Measurements from ENCODE around the gene ADGRG4.
"Not testable (repeated sequence)": the region's sequence is repeated elsewhere in the genome, so short reads cannot be mapped to it uniquely, and the experiment has no call there.

Gene ADGRG4, protein sequence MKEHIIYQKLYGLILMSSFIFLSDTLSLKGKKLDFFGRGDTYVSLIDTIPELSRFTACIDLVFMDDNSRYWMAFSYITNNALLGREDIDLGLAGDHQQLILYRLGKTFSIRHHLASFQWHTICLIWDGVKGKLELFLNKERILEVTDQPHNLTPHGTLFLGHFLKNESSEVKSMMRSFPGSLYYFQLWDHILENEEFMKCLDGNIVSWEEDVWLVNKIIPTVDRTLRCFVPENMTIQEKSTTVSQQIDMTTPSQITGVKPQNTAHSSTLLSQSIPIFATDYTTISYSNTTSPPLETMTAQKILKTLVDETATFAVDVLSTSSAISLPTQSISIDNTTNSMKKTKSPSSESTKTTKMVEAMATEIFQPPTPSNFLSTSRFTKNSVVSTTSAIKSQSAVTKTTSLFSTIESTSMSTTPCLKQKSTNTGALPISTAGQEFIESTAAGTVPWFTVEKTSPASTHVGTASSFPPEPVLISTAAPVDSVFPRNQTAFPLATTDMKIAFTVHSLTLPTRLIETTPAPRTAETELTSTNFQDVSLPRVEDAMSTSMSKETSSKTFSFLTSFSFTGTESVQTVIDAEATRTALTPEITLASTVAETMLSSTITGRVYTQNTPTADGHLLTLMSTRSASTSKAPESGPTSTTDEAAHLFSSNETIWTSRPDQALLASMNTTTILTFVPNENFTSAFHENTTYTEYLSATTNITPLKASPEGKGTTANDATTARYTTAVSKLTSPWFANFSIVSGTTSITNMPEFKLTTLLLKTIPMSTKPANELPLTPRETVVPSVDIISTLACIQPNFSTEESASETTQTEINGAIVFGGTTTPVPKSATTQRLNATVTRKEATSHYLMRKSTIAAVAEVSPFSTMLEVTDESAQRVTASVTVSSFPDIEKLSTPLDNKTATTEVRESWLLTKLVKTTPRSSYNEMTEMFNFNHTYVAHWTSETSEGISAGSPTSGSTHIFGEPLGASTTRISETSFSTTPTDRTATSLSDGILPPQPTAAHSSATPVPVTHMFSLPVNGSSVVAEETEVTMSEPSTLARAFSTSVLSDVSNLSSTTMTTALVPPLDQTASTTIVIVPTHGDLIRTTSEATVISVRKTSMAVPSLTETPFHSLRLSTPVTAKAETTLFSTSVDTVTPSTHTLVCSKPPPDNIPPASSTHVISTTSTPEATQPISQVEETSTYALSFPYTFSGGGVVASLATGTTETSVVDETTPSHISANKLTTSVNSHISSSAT (N-terminal part only)

GRCh38 chrX:136300721-136301120, at the start of gene ADGRG4:
Gene ADGRG4 (plus strand): TSS chrX:136300963. CDS start chrX:136308778, 7,815 bp downstream.
- H3K36me3 Mint-ChIP-seq (ENCODE audit: low read depth); H3K9me3 Mint-ChIP-seq; H3K4me1 Mint-ChIP-seq (ENCODE audit: low read depth); H3K27ac Mint-ChIP-seq; H3K4me3 Mint-ChIP-seq; H3K27me3 Mint-ChIP-seq; intact Hi-C loops (cut with micrococcal nuclease): not testable (repeated sequence)

DNA sequence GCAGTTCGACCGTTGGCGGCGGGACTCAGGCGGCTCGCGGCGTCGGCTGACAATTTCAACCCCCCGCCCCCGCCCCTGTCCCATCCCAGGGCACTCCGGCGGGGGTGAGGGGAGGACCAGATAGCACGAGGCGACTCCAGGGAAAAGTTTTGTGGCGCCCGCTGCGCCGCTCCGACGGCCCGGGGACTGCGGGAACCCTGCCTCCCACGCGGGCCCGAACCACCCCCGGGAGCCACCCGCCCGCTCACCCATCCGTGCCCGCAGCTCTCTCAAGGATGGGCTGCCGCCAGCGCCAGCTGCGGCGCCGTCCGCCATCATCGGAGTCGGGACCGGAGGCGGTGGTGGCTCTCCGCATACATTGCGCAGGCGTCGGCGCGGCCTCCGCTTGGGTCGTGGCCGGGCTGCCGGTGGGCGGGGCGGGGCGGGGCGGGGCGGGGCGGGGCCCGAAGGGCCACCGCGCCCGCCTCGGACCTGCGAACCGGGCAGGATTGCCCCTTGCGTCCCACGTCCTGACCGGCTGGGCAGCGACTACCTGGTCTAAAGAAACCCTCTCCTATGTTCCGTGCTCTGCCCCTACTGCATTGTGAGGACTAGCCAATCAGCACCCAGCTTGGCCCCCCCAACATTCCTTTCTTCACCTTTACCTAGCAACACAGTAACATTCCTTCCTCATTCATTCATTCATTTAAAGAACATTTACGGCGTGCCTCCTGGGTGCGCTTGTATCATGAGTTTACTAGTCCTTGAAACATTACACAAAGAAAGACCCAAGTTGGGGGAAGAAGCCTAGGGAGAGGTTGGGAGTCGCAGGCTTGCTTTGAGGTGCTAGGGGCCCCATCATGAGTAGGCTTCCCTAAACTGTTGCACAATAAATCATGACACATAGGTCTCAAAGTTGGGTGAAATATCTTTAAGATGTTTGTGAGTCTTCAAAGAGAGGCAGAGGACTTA, 49.4 kb upstream of the ADGRG4 start, which contains the start of gene MAP7D3:
TSS of gene MAP7D3 (minus strand) at position 360 of the 951 bp plus-strand sequence. CDS start at position 318, 42 bp downstream.
- Mint-ChIP-seq H3K9me3 (no peaks in the 10 kb centered on the region), H3K27me3 (no peaks in the 10 kb centered on the region), H3K4me1 (ENCODE audit: low read depth) (no peaks in the 10 kb centered on the region), H3K4me3 (peak within 1 kb of the TSS; percentile 75), H3K36me3 (ENCODE audit: low read depth) (no peaks in the 10 kb centered on the region), H3K27ac (no peak within 1 kb of the TSS)
- intact Hi-C loops (cut with micrococcal nuclease) = no loop called here

DNA sequence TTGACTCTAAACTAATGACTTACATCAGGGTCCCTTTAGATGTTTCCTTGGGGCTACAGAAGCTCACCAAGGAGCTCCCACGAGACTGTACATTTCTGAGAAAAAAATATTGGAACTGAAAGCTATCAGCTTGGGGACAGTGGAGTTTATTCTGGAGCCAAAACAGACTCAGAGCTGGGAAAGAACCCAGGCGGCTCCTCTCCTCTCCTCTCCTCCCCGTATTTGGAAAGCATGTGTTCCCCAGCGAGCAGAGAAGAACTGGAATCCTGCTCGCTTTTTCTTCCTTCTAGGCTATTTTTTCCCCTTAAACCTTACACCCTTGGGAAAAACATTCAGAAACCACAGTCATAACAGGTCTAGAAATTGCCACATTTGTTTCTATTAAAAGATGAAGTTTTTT, 45.2 kb upstream of the ADGRG4 start:
- Mint-ChIP-seq H3K9me3 (no peaks in the 10 kb centered on the region), H3K27ac (no peak overlapping the region), H3K27me3 (no peaks in the 10 kb centered on the region), H3K36me3 (ENCODE audit: low read depth) (no peaks in the 10 kb centered on the region), H3K4me1 (ENCODE audit: low read depth) (no peaks in the 10 kb centered on the region), H3K4me3 (no peak overlapping the region)
- intact Hi-C loops (cut with micrococcal nuclease) = no loop called here

DNA sequence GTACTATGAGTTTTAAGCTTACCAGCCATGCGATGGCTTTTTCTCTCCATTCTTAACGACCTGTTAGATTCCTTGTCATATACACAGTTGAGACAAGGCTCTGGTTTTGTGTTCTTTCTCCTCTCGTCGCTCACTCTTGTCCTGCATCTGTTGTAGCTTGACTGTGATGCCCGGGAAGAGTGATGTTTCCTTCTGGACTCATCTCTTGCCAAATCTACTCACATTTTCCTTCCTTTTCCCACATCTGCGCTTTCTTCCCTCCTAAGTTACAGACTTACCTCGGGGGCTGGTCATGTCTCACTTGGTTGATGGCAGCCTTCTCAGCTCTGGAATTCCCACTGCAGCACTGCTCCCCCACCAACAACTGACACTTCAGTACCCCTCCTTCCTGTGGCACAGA, 44.7 kb upstream of the ADGRG4 start:
- intact Hi-C loops (cut with micrococcal nuclease) = no loop called here
- H3K4me3 Mint-ChIP-seq = no peak overlapping the region
- no peaks in the 10 kb centered on the region for H3K9me3 Mint-ChIP-seq
- H3K4me1 Mint-ChIP-seq (ENCODE audit: low read depth) = no peaks in the 10 kb centered on the region
- H3K27me3 Mint-ChIP-seq = no peaks in the 10 kb centered on the region
- no peaks in the 10 kb centered on the region for H3K36me3 Mint-ChIP-seq (ENCODE audit: low read depth)
- no peak overlapping the region for H3K27ac Mint-ChIP-seq

GRCh38 chrX:136258951-136259350, 41.8 kb upstream of the ADGRG4 start:
- H3K27me3 Mint-ChIP-seq = no peaks in the 10 kb centered on the region
- intact Hi-C loops (cut with micrococcal nuclease) = no loop called here
- no peaks in the 10 kb centered on the region for H3K4me1 Mint-ChIP-seq (ENCODE audit: low read depth)
- H3K36me3 Mint-ChIP-seq (ENCODE audit: low read depth) = no peaks in the 10 kb centered on the region
- H3K4me3 Mint-ChIP-seq = no peak overlapping the region
- H3K9me3 Mint-ChIP-seq = no peaks in the 10 kb centered on the region
- H3K27ac Mint-ChIP-seq = no peak overlapping the region

- no peaks in the 10 kb centered on the region for H3K4me1 Mint-ChIP-seq (ENCODE audit: low read depth)
- no peak overlapping the region for H3K27ac Mint-ChIP-seq
- intact Hi-C loops (cut with micrococcal nuclease) = no loop called here
- H3K9me3 Mint-ChIP-seq = no peaks in the 10 kb centered on the region
- H3K36me3 Mint-ChIP-seq (ENCODE audit: low read depth) = no peaks in the 10 kb centered on the region
- no peak overlapping the region for H3K4me3 Mint-ChIP-seq
- no peaks in the 10 kb centered on the region for H3K27me3 Mint-ChIP-seq
These were observed 41.2 kb upstream of the ADGRG4 start for GRCh38 chrX:136259543-136259942.

DNA sequence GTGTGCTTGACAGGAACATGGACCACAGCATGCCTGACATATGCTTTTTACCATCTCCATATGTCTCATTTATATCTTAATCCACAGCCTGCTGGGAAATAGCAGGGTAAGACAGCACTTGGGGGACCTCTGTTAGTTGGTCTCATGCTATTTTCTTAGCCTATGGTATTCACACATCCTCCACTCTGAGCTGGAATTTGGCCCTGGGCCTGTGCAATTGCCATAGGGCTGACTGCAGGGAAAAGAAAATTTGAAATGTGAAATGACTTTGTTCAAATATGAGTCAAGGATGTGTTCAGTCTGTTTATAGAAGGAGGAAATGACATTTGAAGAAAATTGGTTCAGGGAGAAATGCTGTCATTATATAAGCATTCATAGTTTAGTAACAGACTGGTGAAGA, 40.0 kb upstream of the ADGRG4 start:
- no peak overlapping the region for H3K27ac Mint-ChIP-seq
- no peaks in the 10 kb centered on the region for H3K9me3 Mint-ChIP-seq
- no peaks in the 10 kb centered on the region for H3K36me3 Mint-ChIP-seq (ENCODE audit: low read depth)
- H3K4me1 Mint-ChIP-seq (ENCODE audit: low read depth) = no peaks in the 10 kb centered on the region
- intact Hi-C loops (cut with micrococcal nuclease) = no loop called here
- H3K27me3 Mint-ChIP-seq = no peaks in the 10 kb centered on the region
- H3K4me3 Mint-ChIP-seq = no peak overlapping the region

GRCh38 chrX:136261321-136261720, 39.4 kb upstream of the ADGRG4 start:
- Mint-ChIP-seq H3K27ac (no peak overlapping the region), H3K27me3 (no peaks in the 10 kb centered on the region), H3K4me1 (ENCODE audit: low read depth) (no peaks in the 10 kb centered on the region), H3K4me3 (no peak overlapping the region), H3K36me3 (ENCODE audit: low read depth) (no peaks in the 10 kb centered on the region), H3K9me3 (no peaks in the 10 kb centered on the region)
- intact Hi-C loops (cut with micrococcal nuclease) = no loop called here

- H3K36me3 Mint-ChIP-seq (ENCODE audit: low read depth) = no peaks in the 10 kb centered on the region
- intact Hi-C loops (cut with micrococcal nuclease) = no loop called here
- H3K4me1 Mint-ChIP-seq (ENCODE audit: low read depth) = no peaks in the 10 kb centered on the region
- H3K4me3 Mint-ChIP-seq = no peak overlapping the region
- no peak overlapping the region for H3K27ac Mint-ChIP-seq
- no peaks in the 10 kb centered on the region for H3K27me3 Mint-ChIP-seq
- H3K9me3 Mint-ChIP-seq = no peaks in the 10 kb centered on the region
These were observed 38.5 kb upstream of the ADGRG4 start for GRCh38 chrX:136262243-136262642.

- intact Hi-C loops (cut with micrococcal nuclease) = no loop called here
- Mint-ChIP-seq H3K36me3 (ENCODE audit: low read depth) (no peaks in the 10 kb centered on the region), H3K27ac (no peak overlapping the region), H3K4me1 (ENCODE audit: low read depth) (no peaks in the 10 kb centered on the region), H3K27me3 (no peaks in the 10 kb centered on the region), H3K9me3 (no peaks in the 10 kb centered on the region), H3K4me3 (no peak overlapping the region)
These were observed 37.9 kb upstream of the ADGRG4 start for GRCh38 chrX:136262812-136263315.

DNA sequence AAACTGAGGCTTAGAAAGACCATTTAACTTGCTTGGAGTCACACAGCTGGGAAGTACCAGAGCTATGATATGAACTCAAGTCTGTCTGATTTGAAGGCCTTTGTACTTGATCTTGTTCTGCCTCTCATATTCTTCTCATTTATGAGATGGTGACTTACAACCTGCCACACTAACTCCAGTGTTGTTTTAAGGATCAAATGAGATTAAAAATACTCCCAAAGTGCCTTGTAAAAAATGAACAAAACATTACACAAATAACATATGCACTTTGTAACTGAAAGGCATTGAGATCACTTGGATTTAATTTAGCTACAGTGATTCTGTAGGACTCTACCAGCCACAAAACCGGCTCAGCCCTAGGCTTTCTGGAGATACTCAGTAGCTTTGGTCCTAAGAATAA, 33.9 kb upstream of the ADGRG4 start:
- Mint-ChIP-seq H3K27me3 (no peaks in the 10 kb centered on the region), H3K9me3 (no peaks in the 10 kb centered on the region), H3K27ac (no peak overlapping the region), H3K36me3 (ENCODE audit: low read depth) (no peaks in the 10 kb centered on the region), H3K4me3 (no peak overlapping the region), H3K4me1 (ENCODE audit: low read depth) (no peaks in the 10 kb centered on the region)
- intact Hi-C loops (cut with micrococcal nuclease) = loop anchor here (5.0 kb wide), 1 partner anchor 240 kb away; no protein-coding TSS in a partner anchor

- Mint-ChIP-seq H3K4me1 (ENCODE audit: low read depth) (no peaks in the 10 kb centered on the region), H3K36me3 (ENCODE audit: low read depth) (no peaks in the 10 kb centered on the region), H3K4me3 (no peak overlapping the region), H3K27me3 (no peaks in the 10 kb centered on the region), H3K9me3 (no peaks in the 10 kb centered on the region), H3K27ac (no peak overlapping the region)
- intact Hi-C loops (cut with micrococcal nuclease) = loop anchor here (5.0 kb wide), 1 partner anchor 241 kb away; no protein-coding TSS in a partner anchor
These were observed 32.4 kb upstream of the ADGRG4 start for GRCh38 chrX:136268051-136269048.

All from dendritic cell treated with granulocyte-macrophage colony-stimulating factor and Interleukin-4, amounts not matched to agents 40 ng/mL and 50 ng/mL, for 4 days (primary cell).